Measurements from ENCODE around the gene CEP83. TPM values are rescaled to one million over a fixed set of nuclear protein-coding genes. Genes with fewer than 3 reads are reported as not detected.

CEP83 gene
- total RNA-seq, 1 experiment from 2014 or later = 19.2 TPM

DNA sequence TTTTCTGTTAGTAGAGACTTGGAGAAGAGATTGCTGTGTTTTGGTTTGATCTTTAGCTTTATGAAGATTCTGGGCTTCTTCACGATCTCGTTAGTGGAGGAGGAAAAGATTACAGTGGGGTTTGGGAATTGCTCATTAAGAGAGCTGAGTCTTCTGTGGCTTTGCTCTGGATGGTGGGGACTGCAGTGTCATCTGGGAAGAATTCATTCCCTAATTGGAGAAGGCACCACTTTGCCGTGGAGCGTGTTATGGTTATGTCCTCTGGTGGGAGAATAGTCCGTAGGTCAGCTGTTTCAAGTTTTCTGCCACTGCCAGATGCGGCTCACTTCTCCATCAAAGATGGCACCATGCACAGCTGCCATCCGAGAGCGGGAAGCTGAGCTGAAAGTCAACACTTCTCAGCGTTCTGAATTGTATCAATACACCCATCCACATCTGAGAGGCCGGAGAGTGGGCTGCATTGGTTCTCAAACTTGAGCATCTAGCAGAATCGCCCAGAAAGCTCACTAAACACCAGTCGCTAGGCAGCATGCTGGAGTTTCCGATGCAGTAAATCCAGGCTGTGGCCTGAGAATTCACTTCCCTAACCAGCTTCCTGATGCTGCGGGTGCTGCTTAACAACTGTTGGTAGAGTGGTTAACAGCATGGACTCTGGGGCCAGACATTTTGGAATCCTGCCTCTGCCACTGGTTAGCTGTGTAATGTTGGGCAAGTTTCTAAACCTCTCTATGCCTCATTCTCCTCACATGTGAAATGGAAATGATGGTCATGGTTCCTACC is 193.5 kb downstream of the CEP83 start:
- no TSS peak for BruUV-seq (replicated peaks)
- Histone ChIP-seq H3K27me3 (ENCODE audit: insufficient read depth, low read length) (no peaks in the 10 kb centered on the region), H3K9me3 (ENCODE audit: control insufficient read depth in 1 of 2, insufficient read depth in 1 of 2, low read depth in 1 of 2, low read length in 2 of 2) (no peaks in the 10 kb centered on the region), H3K36me3 (ENCODE audit: control insufficient read depth in 1 of 2, insufficient read depth in 2 of 2, low read length in 2 of 2) (no peaks in the 10 kb centered on the region), H2AFZ (ENCODE audit: low read depth, low read length, poor library complexity, severe bottlenecking) (no peak overlapping the region), H3K79me2 (ENCODE audit: insufficient read depth, low read length) (no peaks in the 10 kb centered on the region), H3K4me2 (ENCODE audit: low read length) (no peak overlapping the region), H3K27ac (ENCODE audit: low read depth, low read length) (no peak overlapping the region), H3K9ac (ENCODE audit: low read length) (no peak overlapping the region), H4K20me1 (ENCODE audit: insufficient read depth) (no peaks in the 10 kb centered on the region), H3K4me1 (ENCODE audit: control insufficient read depth in 1 of 2, insufficient read depth in 2 of 2, low read length in 2 of 2) (peaks cover 11 to 21% of the 10 kb centered on the region in 2 experiments), H3K4me3 (replicated peaks in 1 of 2; ENCODE audit: low read depth in 1 of 2, low read length in 2 of 2) (no peak overlapping the region), H3K9me2 (ENCODE audit: insufficient read depth) (no peaks in the 10 kb centered on the region)
- ChIA-PET RAD21 (ENCODE audit: low non-redundant PET in 1 of 2, low total read pairs in 2 of 2, uncharacterized antibody in 2 of 2, unreplicated experiment in 2 of 2) (no interaction called here), CTCF (no interaction called here), POLR2A (no interaction called here)
- no peak for ATAC-seq
- no peak for DNase-seq (ENCODE audit: low read depth, low spot score)
- intact Hi-C loops (cut with micrococcal nuclease) = no loop called here
- TF ChIP-seq EGR1 (IDR thresholded peaks at IDR 0.05; ENCODE audit: low read depth) = no peak
- no peak for TF ChIP-seq ZFX (IDR thresholded peaks at IDR 0.05)
- no peak for TF ChIP-seq EZH2 (IDR thresholded peaks at IDR 0.05)
- no peak for TF ChIP-seq ZBTB33 (IDR thresholded peaks at IDR 0.05; ENCODE audit: extremely low read depth, insufficient replicate concordance, low read length)
- TF ChIP-seq SRF (IDR thresholded peaks at IDR 0.05; ENCODE audit: low read depth) = no peak
- no peak for TF ChIP-seq TCF7L2 (IDR thresholded peaks at IDR 0.05; ENCODE audit: borderline replicate concordance, extremely low read depth, insufficient read depth, insufficient read length)
- TF ChIP-seq RAD21 (IDR thresholded peaks at IDR 0.05; ENCODE audit: low read depth) = no peak
- TF ChIP-seq FOSL1 (IDR thresholded peaks at IDR 0.05; ENCODE audit: low read depth) = no peak
- TF ChIP-seq YY1 (IDR thresholded peaks at IDR 0.05; ENCODE audit: extremely low read depth, insufficient replicate concordance, low read depth, low read length) = no peak
- TF ChIP-seq, protein P1, sequence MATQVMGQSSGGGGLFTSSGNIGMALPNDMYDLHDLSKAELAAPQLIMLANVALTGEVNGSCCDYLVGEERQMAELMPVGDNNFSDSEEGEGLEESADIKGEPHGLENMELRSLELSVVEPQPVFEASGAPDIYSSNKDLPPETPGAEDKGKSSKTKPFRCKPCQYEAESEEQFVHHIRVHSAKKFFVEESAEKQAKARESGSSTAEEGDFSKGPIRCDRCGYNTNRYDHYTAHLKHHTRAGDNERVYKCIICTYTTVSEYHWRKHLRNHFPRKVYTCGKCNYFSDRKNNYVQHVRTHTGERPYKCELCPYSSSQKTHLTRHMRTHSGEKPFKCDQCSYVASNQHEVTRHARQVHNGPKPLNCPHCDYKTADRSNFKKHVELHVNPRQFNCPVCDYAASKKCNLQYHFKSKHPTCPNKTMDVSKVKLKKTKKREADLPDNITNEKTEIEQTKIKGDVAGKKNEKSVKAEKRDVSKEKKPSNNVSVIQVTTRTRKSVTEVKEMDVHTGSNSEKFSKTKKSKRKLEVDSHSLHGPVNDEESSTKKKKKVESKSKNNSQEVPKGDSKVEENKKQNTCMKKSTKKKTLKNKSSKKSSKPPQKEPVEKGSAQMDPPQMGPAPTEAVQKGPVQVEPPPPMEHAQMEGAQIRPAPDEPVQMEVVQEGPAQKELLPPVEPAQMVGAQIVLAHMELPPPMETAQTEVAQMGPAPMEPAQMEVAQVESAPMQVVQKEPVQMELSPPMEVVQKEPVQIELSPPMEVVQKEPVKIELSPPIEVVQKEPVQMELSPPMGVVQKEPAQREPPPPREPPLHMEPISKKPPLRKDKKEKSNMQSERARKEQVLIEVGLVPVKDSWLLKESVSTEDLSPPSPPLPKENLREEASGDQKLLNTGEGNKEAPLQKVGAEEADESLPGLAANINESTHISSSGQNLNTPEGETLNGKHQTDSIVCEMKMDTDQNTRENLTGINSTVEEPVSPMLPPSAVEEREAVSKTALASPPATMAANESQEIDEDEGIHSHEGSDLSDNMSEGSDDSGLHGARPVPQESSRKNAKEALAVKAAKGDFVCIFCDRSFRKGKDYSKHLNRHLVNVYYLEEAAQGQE (IDR thresholded peaks at IDR 0.05; ENCODE audit: low read depth) = no peak
- TF ChIP-seq, protein P2, sequence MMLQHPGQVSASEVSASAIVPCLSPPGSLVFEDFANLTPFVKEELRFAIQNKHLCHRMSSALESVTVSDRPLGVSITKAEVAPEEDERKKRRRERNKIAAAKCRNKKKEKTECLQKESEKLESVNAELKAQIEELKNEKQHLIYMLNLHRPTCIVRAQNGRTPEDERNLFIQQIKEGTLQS (IDR thresholded peaks at IDR 0.05) = no peak

All from HCT116 (cell line).